Heart left ventricle (tissue), 16 donors: ENCODE results near the gene RUNX2. TPM values are rescaled to one million over a fixed set of nuclear protein-coding genes. Genes with fewer than 3 reads are reported as not detected.

Source experiments
- ATAC-seq, 4 donors: fragments of 200-7000 bp; cut with Tn5 transposase; one replicate each; pipeline ENCODE4 v1.9.1; 2020 to 2022; ENCODE audit warnings: moderate library complexity in 4 of 4, mild to moderate bottlenecking in 3 of 4, moderate number of reproducible peaks in 1 of 4
- DNase-seq, 5 donors: peaks; one replicate each; pipeline ENCODE4 v3.0.0-alpha.2; 2020
- H3K27ac ChIP-seq, 12 donors: fragments of 200-600 bp; sonication (generic) in 4 of 12; one replicate each; pipeline versions ENCODE4 v1.5.0 to v1.8.0; 2016 to 2022; ENCODE audit warnings: mild to moderate bottlenecking in 2 of 12
- H3K27me3 ChIP-seq, 9 donors: fragments of 200-600 bp; sonication (generic) in 2 of 9; one replicate each; pipeline versions ENCODE4 v1.5.1 to v1.8.0; 2016 to 2022; ENCODE audit warnings: mild to moderate bottlenecking in 3 of 9
- H3K36me3 ChIP-seq, 9 donors: fragments of 200-600 bp; sonication (generic) in 2 of 9; one replicate each; pipeline versions ENCODE4 v1.5.0 to v1.8.0; 2018 to 2022; ENCODE audit warnings: mild to moderate bottlenecking in 2 of 9
- H3K4me1 ChIP-seq, 12 donors: fragments of 200-600 bp; sonication (generic) in 4 of 12; one replicate each; pipeline versions ENCODE4 v1.5.0 to v1.8.0; 2016 to 2022; ENCODE audit warnings: mild to moderate bottlenecking in 3 of 12
- H3K4me3 ChIP-seq, 12 donors: fragments of 200-600 bp; sonication (generic) in 4 of 12; one replicate each; pipeline versions ENCODE4 v1.5.0 to v1.8.0; 2017 to 2022; ENCODE audit warnings: mild to moderate bottlenecking in 9 of 12, moderate library complexity in 4 of 12
- H3K9me3 ChIP-seq, 12 donors: fragments of 200-600 bp; sonication (generic) in 4 of 12; one replicate each; pipeline versions ENCODE4 v1.5.0 to v1.8.0; 2016 to 2022; ENCODE audit warnings: mild to moderate bottlenecking in 1 of 12
- POLR2A ChIP-seq, 2 donors: fragments of 450-650 bp; IDR thresholded peaks; one replicate each; pipeline ENCODE4 v1.6.1; 2017; ENCODE audit warnings: antibody characterized with exemption in 2 of 2, mild to moderate bottlenecking in 2 of 2, moderate library complexity in 2 of 2
- WGBS, 4 donors: extraction: QIAGEN DNeasy Blood & Tissue Kit in 2 of 4; methylation state at CpG; one replicate each; pipeline versions ENCODE4 v1.1.5 to v1.1.7; 2013 to 2018; 5-methylcytosine and 5-hydroxymethylcytosine counted together
- intact Hi-C, 10 donors: fragments of 100-400 bp; cut with DNase I; formaldehyde crosslinking; loops; one replicate each; pipeline versions ENCODE4 v1.11.1 to v1.14.2; 2022
- polyA plus RNA-seq, 2 donors: library from polyadenylated mRNA; stranded (reverse); fragments of 200-250 nt; gene quantifications; one replicate each; pipeline ENCODE4 v1.2.3, GENCODE V29; 2013
- total RNA-seq, 9 donors: library from RNA; depleted of rRNA in 2 of 9; stranded (reverse); fragments of >200 nt in 2 of 9; fragmentation: NEBNext Ultra II Directional in 3 of 9; extraction: Animal tissue kit (Norgen Biotek cat#: 25700) in 3 of 9; gene quantifications; one replicate each; pipeline versions ENCODE4 v1.1.0 to v1.2.4, GENCODE V29; 2016 to 2023
- TF ChIP-seq, protein P1 (sequence below), 12 donors: fragments of 200-600 bp; sonication (generic) in 4 of 12; IDR thresholded peaks; one replicate each; pipeline versions ENCODE4 v1.5.0 to v1.8.0; 2018 to 2022; ENCODE audit warnings: antibody characterized with exemption in 12 of 12, mild to moderate bottlenecking in 5 of 12
- donor health status: ischemic (EF 13 %, LVEDD 7.1; RV severe dilation, severe dysfunction).
- donor health status: healthy with polysubstance abuse.
- donor health status: DM: no; HTN: yes; CAD: no.
- donor health status: DM: no; HTN: no; CAD: no.
- donor health status: ischemic (EF 25% LVEDD 6.9; RV normal size, moderate dysfunction).
- donor health status: ischemic (EF 25% LVEDD 5.7; RV mildly dilated, moderate dysfunction).
- donor health status: healthy.
- donor health status: DM: yes; HTN: yes; CAD: no.
- donor health status: ischemic (EF 35%, LVEDD 5.7; RV mildly dilated, moderate dysfunction).
- donor health status: nonischemic (EF 11% LVEDD 7.7; RV severe dilation, severe dysfunction).
- donor health status: DM: yes; HTN: yes; CAD: no.
- donor health status: PGD.
- donor health status: ischemic (EF 29% LVEDD 5.4; RV normal size, mild dysfunction).
- donor health status: nonischemic (EF 23%, LVEDD 6.1; RV moderate dilation, normal function).

Gene RUNX2
- total and polyA plus RNA-seq, 11 donors, result 0.37 to 3.1 (median 2.0) TPM

DNA sequence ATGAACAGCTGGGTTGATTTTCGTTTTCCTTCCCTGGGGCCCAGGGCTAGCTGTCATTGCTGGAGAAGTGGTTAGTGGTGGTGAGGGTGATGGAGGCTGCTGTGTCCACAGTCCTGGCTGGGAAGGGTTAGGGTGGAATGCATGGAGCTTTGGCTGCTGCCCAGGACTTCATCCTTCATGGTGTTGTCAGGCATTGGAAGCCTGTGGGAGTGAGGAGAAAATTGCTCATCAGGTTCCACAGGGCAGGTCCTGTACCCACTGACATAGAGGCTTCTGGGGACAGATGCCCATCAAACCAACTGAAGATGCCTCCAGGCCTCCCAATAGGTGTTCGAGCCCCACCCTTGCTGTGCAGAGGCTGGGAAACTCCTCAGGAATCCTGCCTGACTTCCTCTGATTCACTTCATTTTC lies 312.0 kb downstream of the RUNX2 start:
- Histone ChIP-seq H3K4me1 (no peaks in the 10 kb centered on the region), H3K9me3 (no peaks in the 10 kb centered on the region), H3K36me3 (no peaks in the 10 kb centered on the region), H3K27ac (no peak overlapping the region), H3K27me3 (peaks cover 0 to 9% (median 0%) of the 10 kb centered on the region in 9 donors), H3K4me3 (no peak overlapping the region)
- 66 to 84% (median 78%) methylated on average over 2 of the region's 2 CpGs for WGBS, 4 donors
- TF ChIP-seq, protein P1, sequence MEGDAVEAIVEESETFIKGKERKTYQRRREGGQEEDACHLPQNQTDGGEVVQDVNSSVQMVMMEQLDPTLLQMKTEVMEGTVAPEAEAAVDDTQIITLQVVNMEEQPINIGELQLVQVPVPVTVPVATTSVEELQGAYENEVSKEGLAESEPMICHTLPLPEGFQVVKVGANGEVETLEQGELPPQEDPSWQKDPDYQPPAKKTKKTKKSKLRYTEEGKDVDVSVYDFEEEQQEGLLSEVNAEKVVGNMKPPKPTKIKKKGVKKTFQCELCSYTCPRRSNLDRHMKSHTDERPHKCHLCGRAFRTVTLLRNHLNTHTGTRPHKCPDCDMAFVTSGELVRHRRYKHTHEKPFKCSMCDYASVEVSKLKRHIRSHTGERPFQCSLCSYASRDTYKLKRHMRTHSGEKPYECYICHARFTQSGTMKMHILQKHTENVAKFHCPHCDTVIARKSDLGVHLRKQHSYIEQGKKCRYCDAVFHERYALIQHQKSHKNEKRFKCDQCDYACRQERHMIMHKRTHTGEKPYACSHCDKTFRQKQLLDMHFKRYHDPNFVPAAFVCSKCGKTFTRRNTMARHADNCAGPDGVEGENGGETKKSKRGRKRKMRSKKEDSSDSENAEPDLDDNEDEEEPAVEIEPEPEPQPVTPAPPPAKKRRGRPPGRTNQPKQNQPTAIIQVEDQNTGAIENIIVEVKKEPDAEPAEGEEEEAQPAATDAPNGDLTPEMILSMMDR (IDR thresholded peaks at IDR 0.05), result no peak
- no peak for TF ChIP-seq POLR2A (IDR thresholded peaks at IDR 0.05)
- intact Hi-C loops, result no loop called here
- DNase-seq, result no peak
- ATAC-seq, result no peak

DNA sequence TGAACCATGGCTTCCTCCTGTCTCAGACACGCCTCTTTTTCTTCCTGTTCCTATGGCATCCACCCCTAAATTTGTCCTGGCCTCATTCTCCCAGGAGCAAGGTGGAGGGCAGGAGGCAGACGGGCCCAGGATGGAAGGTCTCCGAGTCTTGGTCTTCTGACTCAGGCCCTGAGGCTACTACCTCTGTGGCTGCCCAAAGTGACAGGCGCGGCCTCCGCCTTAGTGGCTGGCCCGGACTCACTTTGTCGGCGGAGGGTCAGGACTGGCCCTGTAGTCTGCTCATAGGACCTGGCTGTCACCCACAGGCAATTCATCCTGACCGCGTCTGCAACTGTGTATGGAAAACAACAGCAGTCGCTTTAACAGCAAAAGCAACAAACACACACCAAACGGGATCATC lies 312.7 kb downstream of the RUNX2 start:
- H3K36me3 ChIP-seq, result no peaks in the 10 kb centered on the region

DNA sequence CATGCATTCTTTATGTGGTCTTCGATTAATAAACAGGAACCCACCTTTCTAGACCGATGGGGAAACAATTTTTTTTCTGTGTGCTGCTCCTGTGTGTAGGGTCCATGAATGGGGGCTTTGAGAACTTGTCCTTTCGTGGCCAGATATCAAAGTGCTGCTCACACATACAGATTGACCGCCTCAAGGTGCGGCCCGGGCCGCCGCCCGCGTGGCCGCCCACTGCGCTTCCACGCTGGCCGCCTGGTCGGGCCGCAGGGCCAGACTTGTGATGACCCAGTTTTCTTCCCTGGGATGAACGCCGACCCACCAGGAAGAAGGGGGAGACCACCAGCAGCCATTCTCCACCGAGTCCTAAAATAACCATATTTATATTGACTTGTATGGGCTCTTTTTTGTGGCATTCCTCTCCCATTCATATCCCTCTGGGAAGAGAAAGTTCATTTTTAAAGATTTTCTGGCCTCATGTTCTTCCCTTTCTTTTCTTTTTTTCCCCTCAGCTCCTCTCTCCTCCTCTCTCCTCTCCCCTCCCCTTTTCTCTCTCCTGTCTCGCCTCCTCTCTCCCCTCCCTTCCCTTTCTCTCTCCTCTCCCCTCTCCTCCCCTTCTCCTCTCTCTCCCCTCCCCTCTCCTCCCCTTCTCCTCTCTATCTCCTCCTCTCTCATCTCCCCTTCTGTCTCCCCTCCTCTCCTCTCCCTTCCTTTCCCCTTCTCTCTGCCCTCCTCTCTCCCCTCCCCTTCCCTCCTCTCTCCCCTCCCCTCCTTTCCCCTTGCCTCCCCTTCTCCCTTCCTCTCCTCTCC lies 314.4 kb downstream of the RUNX2 start:
- intact Hi-C loops, result no loop called here
- Histone ChIP-seq H3K27ac (no peak overlapping the region), H3K4me1 (no peaks in the 10 kb centered on the region), H3K36me3 (no peaks in the 10 kb centered on the region), H3K27me3 (peaks cover 0 to 9% (median 0%) of the 10 kb centered on the region in 9 donors), H3K9me3 (no peaks in the 10 kb centered on the region), H3K4me3 (no peak overlapping the region)
- TF ChIP-seq, protein P1 (IDR thresholded peaks at IDR 0.05), result no peak
- no peak for DNase-seq
- WGBS, 4 donors, result 90 to 94% (median 91%) methylated on average over 20 of the region's 20 CpGs
- ATAC-seq, result no peak

More for the DNA sequence above, 312.7 kb downstream of the RUNX2 start:
- no peaks in the 10 kb centered on the region for H3K9me3 ChIP-seq
- H3K4me1 ChIP-seq, result no peaks in the 10 kb centered on the region
- no peak for TF ChIP-seq POLR2A (IDR thresholded peaks at IDR 0.05)
- TF ChIP-seq, protein P1 (IDR thresholded peaks at IDR 0.05), result no peak
- H3K27me3 ChIP-seq, result peaks cover 0 to 9% (median 0%) of the 10 kb centered on the region in 9 donors
- ATAC-seq (no peak), DNase-seq (no peak)
- H3K4me3 ChIP-seq, result no peak overlapping the region
- H3K27ac ChIP-seq, result no peak overlapping the region
- intact Hi-C loops, result no loop called here
- 90 to 98% (median 95%) methylated on average over 13 of the region's 13 CpGs for WGBS, 4 donors

DNA sequence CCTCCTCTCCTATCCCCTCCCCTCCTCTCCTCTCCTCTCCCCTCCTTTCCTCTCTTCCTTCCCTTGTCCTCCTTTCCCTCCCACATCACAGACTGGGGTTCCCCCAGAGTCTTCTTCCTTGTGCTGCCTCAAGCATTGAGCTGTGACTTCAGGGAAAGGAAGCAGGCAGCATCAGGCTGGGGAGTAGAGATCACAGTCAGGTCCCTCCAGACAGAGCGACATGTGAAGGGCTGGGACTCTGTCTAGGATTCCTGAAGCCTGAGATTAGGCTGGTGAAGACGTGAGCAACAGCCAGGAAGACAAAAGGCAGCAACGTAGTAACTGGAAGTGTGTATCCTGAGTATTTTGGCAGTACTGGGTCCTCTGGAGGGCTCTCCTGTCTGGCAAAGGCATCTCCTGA lies 315.0 kb downstream of the RUNX2 start:
- intact Hi-C loops, result no loop called here
- H3K9me3 ChIP-seq, result no peaks in the 10 kb centered on the region
- no peaks in the 10 kb centered on the region for H3K36me3 ChIP-seq
- DNase-seq, result no peak
- peaks cover 0 to 6% (median 0%) of the 10 kb centered on the region in 12 donors for H3K4me1 ChIP-seq
- H3K27me3 ChIP-seq, result peaks cover 0 to 9% (median 0%) of the 10 kb centered on the region in 9 donors
- no peak overlapping the region for H3K27ac ChIP-seq
- 45 to 53% (median 50%) methylated on average over 3 of the region's 3 CpGs for WGBS, 4 donors
- TF ChIP-seq, protein P1 (IDR thresholded peaks at IDR 0.05), result no peak
- TF ChIP-seq POLR2A (IDR thresholded peaks at IDR 0.05), result no peak
- no peak for ATAC-seq
- H3K4me3 ChIP-seq, result no peak overlapping the region
